HG03575 (cell line): ENCODE results near the gene ASCL4.
"Not testable (repeated sequence)": the region's sequence is repeated elsewhere in the genome, so short reads cannot be mapped to it uniquely, and the experiment has no call there.

Experiments
- ATAC-seq: cut with Tn5 transposase; IDR thresholded peaks from one replicate; pipeline ENCODE4 v1.9.1; 2021; ENCODE audit not compliant: unreplicated experiment, insufficient number of reproducible peaks, low FRiP score; ENCODE audit errors: extremely low read depth

The ASCL4 gene

GRCh38 chr12:107774349-107775029, at the start of gene ASCL4:
Gene ASCL4, plus strand, starts transcription at chr12:107774704. Its CDS starts 515 bp downstream, at chr12:107775219.
- no peak for ATAC-seq

DNA sequence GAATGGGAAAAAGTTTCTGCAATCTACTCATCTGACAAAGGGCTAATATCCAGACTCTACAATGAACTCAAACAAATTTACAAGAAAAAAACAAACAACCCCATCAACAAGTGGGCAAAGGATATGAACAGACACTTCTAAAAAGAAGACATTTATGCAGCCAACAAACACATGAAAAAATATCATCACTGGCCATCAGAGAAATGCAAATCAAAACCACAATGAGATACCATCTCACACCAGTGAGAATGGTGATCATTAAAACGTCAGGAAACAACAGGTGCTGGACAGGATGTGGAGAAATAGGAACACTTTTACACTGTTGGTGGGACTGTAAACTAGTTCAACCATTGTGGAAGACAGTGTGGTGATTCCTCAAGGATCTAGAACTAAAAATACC, 47.2 kb upstream of the ASCL4 start:
- not testable (repeated sequence) for ATAC-seq

DNA sequence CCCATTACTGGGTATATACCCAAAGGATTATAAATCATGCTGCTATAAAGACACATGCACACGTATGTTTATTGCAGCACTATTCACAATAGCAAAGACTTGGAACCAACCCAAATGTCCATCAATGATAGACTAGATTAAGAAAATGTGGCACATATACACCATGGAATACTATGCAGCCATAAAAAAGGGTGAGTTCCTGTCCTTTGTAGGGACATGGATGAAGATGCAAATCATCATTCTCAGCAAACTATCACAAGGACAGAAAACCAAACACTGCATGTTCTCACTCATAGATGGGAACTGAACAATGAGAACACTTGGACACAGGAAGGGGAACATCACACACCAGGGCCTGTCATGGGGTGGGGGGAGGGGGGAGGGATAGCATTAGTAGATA, 46.8 kb upstream of the ASCL4 start:
- not testable (repeated sequence) for ATAC-seq

- no peak for ATAC-seq
Measured at GRCh38 chr12:107730618-107731341, 43.7 kb upstream of the ASCL4 start.

DNA sequence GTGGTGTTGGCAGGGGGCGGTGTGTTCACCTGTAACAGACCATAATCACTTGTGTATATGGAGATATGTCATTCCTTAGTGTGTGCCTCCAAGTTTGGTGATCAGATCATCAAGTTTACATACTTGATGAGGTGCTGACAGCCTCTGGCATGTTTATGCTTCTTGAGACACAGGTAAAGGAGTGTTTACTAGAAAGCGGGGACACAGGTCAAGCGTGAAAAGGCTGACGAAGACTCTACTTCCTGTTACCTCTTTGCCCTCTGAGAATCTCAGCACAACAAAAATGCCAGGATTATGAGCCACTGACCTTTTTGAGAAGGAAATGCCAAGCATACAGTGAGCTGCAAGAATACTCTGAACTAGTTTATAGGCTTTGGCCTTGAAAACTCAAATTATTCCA, 43.1 kb upstream of the ASCL4 start:
- ATAC-seq: no peak

GRCh38 chr12:107732365-107732764, 42.1 kb upstream of the ASCL4 start:
- ATAC-seq: no peak

DNA sequence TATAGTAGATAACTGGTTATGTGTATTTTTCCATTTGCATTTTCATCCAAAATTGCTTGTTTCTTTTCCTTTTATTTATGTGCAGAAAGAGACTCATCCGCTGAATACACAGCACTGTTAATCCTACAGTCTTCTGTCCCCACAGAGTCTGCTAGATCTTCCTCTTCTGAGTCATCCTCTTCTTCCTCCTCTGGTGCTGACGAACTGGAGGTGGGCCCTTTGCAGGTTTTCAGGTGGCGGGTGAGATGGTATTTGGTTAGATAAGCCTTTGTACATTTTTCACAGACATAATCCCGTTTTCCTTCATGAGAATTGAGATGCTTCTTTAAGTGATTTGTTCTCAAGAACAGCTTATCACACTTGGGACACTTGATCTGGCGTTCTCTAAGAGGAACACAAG, 40.4 kb upstream of the ASCL4 start:
- no peak for ATAC-seq

GRCh38 chr12:107735763-107736162, 38.7 kb upstream of the ASCL4 start:
- no peak for ATAC-seq

DNA sequence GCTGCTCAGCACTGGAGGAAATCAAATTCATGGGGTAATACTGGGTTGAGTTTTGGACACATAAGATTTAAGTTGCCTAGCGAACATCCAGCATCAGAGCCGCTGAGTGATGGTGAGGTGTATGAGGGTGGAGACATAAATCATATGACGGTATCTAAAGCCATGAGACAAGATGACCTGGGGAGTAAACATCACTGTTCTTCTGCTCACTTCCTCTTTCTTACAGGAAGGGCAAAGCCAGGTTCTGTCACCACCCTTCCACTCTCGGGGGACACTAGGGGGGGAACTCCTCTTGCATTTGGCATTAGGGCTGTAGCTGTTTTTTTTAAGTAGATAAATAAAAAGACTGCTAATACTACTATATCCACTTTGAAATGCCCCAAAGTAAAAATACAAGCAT, 37.6 kb upstream of the ASCL4 start:
- no peak for ATAC-seq

- ATAC-seq: no peak
Measured at GRCh38 chr12:107748472-107748871, 26.0 kb upstream of the ASCL4 start.

DNA sequence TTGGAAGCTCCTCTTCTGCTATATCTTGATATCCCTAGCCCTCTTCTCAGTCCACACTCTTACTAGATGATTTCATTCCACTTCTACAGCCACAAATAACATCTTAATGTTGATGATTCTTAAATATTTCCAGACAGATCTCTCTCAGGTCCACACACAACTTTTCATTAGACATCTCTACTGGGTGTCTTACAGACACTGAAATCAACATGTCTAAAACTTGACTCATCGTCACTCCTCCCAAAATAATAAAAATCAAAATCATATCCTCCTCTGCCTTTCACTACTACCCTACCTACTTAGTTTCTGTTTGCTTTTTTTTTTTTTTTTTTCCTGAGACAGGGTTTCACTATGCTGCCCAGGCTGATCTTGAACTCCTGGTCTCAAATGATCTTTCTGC, 25.4 kb upstream of the ASCL4 start:
- ATAC-seq: no peak

GRCh38 chr12:107759410-107759809, 15.1 kb upstream of the ASCL4 start:
- no peak for ATAC-seq

- no peak for ATAC-seq
Measured at GRCh38 chr12:107760207-107760808, 14.2 kb upstream of the ASCL4 start.

DNA sequence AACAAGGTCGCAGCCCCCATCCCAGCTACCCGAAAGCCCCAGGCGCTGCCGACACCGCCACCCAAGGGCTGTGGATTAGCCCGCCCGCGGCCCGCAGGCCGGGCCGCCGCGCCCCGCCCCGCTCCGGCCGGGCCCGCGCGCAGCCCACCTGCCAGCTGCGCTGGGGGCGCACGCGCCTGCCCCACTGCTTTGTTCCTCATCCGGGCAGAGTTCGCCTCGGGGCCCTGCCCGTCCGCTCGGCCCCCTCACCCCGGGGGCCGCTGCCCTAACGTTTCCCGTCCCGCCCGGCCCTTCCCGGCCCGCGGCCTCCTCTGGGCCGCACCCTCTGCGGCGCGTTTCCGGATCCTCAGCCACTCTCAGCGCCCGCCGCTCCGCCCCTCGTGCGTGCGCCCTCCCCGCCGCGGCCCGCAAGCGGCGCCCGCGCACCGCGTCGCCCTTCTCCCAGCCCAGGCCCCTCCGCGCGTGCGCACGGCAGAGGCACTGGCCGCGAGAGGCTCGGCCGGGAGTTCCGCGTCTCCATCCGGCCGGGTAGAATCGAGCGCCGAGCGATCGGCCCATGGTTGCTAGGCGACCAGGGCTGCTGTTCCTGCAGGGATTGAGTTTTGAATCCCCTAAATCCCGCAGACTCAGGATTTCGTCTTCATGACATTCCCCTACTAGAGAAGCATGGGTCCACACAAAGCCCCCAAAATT, 13.5 kb upstream of the ASCL4 start, which contains the start of gene PRDM4:
TSS of gene PRDM4 (minus strand) at position 329 of the 693 bp plus-strand sequence. CDS start 622 bp downstream, outside the sequence.
- peak; percentile 47 for ATAC-seq

DNA sequence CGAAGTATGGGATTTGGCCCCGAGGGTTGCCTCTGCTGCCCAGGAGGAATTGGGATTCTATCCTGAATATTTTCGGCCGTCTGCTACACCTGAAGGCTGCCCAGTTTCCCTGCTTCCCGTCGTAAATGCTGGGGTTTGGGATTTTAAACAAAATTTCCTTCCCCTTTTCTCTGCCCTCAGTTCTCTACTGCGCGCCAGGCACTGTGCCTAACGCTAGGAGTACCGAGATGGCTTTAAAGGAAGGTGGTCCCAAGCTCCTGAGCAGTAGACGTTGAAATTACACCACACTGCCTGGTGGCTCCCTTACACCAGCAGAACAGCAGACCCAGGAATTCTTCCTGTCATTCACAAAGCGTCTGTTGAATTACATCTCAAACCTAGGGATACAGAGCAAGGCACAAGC, 13.0 kb upstream of the ASCL4 start:
- no peak for ATAC-seq

DNA sequence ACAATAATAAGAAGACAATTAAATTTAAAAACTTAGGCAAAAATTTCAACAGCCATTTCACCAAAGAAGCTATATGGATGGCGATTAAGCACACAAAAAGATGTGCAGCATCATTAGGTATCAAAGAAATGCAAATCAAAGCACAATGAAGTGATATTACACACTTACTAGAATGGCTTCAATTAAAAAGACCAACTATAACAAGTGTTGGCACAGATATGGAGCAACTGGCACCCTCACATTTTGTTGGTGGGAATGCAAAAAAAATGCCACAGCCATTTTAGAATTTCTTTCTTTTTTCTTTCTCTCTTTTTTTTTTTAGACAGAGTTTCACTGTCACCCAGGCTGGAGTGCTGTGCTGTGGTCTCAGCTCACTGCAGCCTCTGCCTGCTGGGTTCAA, 11.6 kb upstream of the ASCL4 start:
- ATAC-seq: no peak

DNA sequence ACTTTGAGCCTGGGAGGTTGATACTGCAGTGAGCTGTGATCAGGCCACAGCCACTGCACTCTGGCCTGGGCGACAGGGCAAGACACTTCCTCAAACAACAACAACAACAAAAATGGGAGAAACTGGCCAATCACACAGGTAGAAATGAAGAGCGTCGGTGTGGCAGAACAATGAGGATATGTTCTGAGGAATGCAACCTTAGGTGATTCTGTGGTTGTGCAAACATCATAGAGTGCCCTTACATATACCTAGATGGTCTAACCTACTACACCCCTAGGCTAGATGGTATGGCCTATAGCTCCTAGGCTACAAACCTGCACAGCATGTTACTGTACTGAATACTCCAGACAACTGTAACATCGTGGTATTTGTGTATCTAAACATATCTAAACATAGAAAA, 9.9 kb upstream of the ASCL4 start:
- ATAC-seq: no peak

GRCh38 chr12:107765316-107765715, 9.2 kb upstream of the ASCL4 start:
- no peak for ATAC-seq

- ATAC-seq: no peak
Measured at GRCh38 chr12:107767466-107767865, 7.0 kb upstream of the ASCL4 start.
